HEK293 (cell line): Measurements from ENCODE around the gene TEC.

ENCODE experiments used
- ZBTB44 ChIP-seq: fragments of 450-650 bp; IDR thresholded peaks from 2 replicates; pipeline ENCODE4 v1.5.1; 2018; ENCODE audit warnings: missing biosample characterization, mild to moderate bottlenecking, missing genetic modification characterization
- ZNF707 ChIP-seq: fragments of 450-650 bp; formaldehyde crosslinking; IDR thresholded peaks from 2 replicates; pipeline ENCODE4 v1.5.1; 2016; ENCODE audit warnings: missing biosample characterization, missing genetic modification characterization
- ZSCAN23 ChIP-seq: fragments of 450-650 bp; formaldehyde crosslinking; IDR thresholded peaks from 2 replicates; pipeline ENCODE4 v1.5.1; 2016; ENCODE audit warnings: missing biosample characterization, missing genetic modification characterization
- TF ChIP-seq, protein P1 (sequence below): fragments of 450-650 bp; formaldehyde crosslinking; IDR thresholded peaks from 2 replicates; pipeline ENCODE4 v1.5.1; 2016; ENCODE audit warnings: missing biosample characterization, missing genetic modification characterization

GRCh38 chr4:48124870-48125269, 144.8 kb downstream of the TEC start:
- TF ChIP-seq, protein P1, sequence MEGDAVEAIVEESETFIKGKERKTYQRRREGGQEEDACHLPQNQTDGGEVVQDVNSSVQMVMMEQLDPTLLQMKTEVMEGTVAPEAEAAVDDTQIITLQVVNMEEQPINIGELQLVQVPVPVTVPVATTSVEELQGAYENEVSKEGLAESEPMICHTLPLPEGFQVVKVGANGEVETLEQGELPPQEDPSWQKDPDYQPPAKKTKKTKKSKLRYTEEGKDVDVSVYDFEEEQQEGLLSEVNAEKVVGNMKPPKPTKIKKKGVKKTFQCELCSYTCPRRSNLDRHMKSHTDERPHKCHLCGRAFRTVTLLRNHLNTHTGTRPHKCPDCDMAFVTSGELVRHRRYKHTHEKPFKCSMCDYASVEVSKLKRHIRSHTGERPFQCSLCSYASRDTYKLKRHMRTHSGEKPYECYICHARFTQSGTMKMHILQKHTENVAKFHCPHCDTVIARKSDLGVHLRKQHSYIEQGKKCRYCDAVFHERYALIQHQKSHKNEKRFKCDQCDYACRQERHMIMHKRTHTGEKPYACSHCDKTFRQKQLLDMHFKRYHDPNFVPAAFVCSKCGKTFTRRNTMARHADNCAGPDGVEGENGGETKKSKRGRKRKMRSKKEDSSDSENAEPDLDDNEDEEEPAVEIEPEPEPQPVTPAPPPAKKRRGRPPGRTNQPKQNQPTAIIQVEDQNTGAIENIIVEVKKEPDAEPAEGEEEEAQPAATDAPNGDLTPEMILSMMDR (tag by site-specific recombination): no peak
- TF ChIP-seq ZNF707 (tag by site-specific recombination) (no peak), ZSCAN23 (tag by site-specific recombination) (no peak), ZBTB44 (no peak)
